HL-60 (cell line): Measurements from ENCODE around the gene TNPO3.

Experiments
- CTCF ChIP-seq: IDR thresholded peaks from one replicate; pipeline ENCODE4 v1.5.1; 2011; ENCODE audit warnings: low read length, control low read depth, inconsistent platforms; ENCODE audit not compliant: insufficient read depth
- GABPA ChIP-seq: IDR thresholded peaks from 2 replicates; pipeline ENCODE4 v1.6.1; 2012; ENCODE audit warnings: low read depth
- POLR2AphosphoS5 ChIP-seq: IDR thresholded peaks from 2 replicates; pipeline ENCODE4 v1.6.1; 2012; ENCODE audit warnings: low read depth
- REST ChIP-seq: IDR thresholded peaks from 2 replicates; pipeline ENCODE4 v1.6.1; 2012; ENCODE audit warnings: low read depth; ENCODE audit not compliant: insufficient replicate concordance
- SPI1 ChIP-seq: IDR thresholded peaks from 2 replicates; pipeline ENCODE4 v1.6.1; 2012; ENCODE audit warnings: low read depth, mild to moderate bottlenecking, borderline replicate concordance

DNA sequence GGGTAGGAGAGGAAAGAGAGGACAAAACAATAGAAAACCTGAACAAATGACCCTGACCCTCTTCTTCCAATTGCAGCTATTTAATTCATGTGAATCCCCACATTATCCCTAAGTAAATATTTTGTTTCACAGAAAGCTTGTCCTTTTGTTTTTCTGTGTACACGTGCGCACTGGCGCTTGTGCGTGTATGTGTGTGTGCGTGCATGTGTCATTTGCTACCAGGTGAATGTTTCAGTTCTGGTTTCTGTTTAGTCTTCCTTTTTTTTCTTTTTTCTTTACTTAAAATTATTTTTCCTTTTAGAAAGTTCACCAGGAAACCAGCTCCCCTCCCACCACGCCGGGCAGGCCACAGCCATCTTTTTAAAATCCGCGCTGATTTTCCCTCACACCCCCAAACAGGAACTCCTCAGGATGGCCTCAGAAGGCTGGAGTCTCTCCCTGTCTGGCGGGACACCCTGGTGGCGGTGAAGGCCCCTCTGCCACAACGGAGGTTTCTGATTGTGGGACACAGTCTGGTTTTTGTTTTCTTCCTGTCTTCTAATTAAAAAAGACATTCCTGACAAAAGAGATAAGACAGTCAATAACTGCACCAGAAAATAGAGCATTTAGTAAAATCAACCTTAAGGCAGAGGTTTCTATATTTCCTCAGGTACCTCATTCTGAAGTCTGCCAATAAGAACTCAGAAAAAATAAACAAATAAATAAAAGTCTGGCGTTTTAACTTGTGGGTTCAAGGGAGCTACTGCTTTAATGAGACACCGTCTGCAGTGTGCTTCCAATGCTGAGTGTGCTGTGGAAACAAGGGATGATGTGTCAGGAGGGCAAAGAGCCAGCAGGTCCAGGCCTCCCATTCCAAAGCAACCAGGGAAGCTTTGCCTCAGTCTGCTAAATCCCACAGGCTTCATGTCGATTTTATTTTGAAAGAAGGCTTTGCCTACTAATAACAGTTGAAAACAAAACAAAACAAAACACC lies 99.8 kb downstream of the TNPO3 start:
- no peak for TF ChIP-seq CTCF
- TF ChIP-seq POLR2AphosphoS5: no peak
- no peak for TF ChIP-seq GABPA
- TF ChIP-seq REST: no peak
- TF ChIP-seq SPI1: no peak
